CD4-positive, alpha-beta T cell treated with Interleukin-21 for 1 hour (primary cell): ENCODE results near the gene TTC22.
"Not testable (repeated sequence)": the region's sequence is repeated elsewhere in the genome, so short reads cannot be mapped to it uniquely, and the experiment has no call there.

Experiments used
- DNase-seq: peaks from one replicate; pipeline ENCODE4 v3.0.0-alpha.2; 2020

The TTC22 gene

GRCh38 chr1:54781023-54781723, 19.9 kb downstream of the TTC22 start:
- DNase-seq = no peak

- no peak for DNase-seq
These were observed 23.7 kb downstream of the TTC22 start for GRCh38 chr1:54777431-54777830.

GRCh38 chr1:54777011-54777410, 24.1 kb downstream of the TTC22 start:
- DNase-seq = no peak

- not testable (repeated sequence) for DNase-seq
These were observed 25.0 kb downstream of the TTC22 start for GRCh38 chr1:54775828-54776721.

GRCh38 chr1:54774820-54775498, 26.2 kb downstream of the TTC22 start:
- DNase-seq = peak; percentile 8

GRCh38 chr1:54772951-54773350, 28.2 kb downstream of the TTC22 start:
- no peak for DNase-seq

GRCh38 chr1:54768093-54768492, 33.0 kb downstream of the TTC22 start:
- DNase-seq = no peak

- DNase-seq = peak; percentile 3
These were observed 33.6 kb downstream of the TTC22 start for GRCh38 chr1:54767526-54767925.

GRCh38 chr1:54766726-54767125, 34.4 kb downstream of the TTC22 start:
- DNase-seq = no peak

GRCh38 chr1:54764922-54765561, 36.1 kb downstream of the TTC22 start:
- no peak for DNase-seq

- DNase-seq = peak; percentile 99
These were observed 36.8 kb downstream of the TTC22 start, which contains the start of gene PARS2 for GRCh38 chr1:54764133-54764921. Gene PARS2, minus strand, starts transcription at chr1:54764523. Its CDS starts 5,362 bp downstream, at chr1:54759161.

- DNase-seq = no peak
These were observed 37.3 kb downstream of the TTC22 start for GRCh38 chr1:54763816-54764132.

- no peak for DNase-seq
These were observed 42.3 kb downstream of the TTC22 start for GRCh38 chr1:54758678-54759348.

GRCh38 chr1:54757833-54758232, 43.3 kb downstream of the TTC22 start:
- DNase-seq = no peak

GRCh38 chr1:54754486-54755285, 46.4 kb downstream of the TTC22 start:
- no peak for DNase-seq

- DNase-seq = no peak
These were observed 47.1 kb downstream of the TTC22 start for GRCh38 chr1:54754045-54754444.

GRCh38 chr1:54751426-54751825, 49.7 kb downstream of the TTC22 start:
- no peak for DNase-seq

GRCh38 chr1:54750596-54750995, 50.5 kb downstream of the TTC22 start:
- DNase-seq = no peak

GRCh38 chr1:54748094-54748835, 52.9 kb downstream of the TTC22 start:
- DNase-seq = no peak

GRCh38 chr1:54745864-54746263, 55.3 kb downstream of the TTC22 start:
- DNase-seq = no peak
